ENCODE data around the gene CD1D.

- TF ChIP-seq CTCF (IDR thresholded peaks at IDR 0.05; ENCODE audit: low read depth, low read length, missing input control) (no peak), JUND (IDR thresholded peaks at IDR 0.05) (no peak), EGR1 (IDR thresholded peaks at IDR 0.05; ENCODE audit: low read depth in 2 of 2) (no peak), GABPA (IDR thresholded peaks at IDR 0.05 in 1 of 2, conservative IDR thresholded peaks at IDR 0.05 in 1 of 2) (no peak), MAX (IDR thresholded peaks at IDR 0.05) (no peak), YY1 (IDR thresholded peaks at IDR 0.05) (no peak), REST (IDR thresholded peaks at IDR 0.05) (no peak), ZBTB33 (IDR thresholded peaks at IDR 0.05) (no peak), RAD21 (IDR thresholded peaks at IDR 0.05) (no peak)
Observed at GRCh38 chr1:158212320-158212719, 31.6 kb downstream of the CD1D start.

All from liver (tissue), 3 donors.